Omental fat pad (tissue), 4 donors: Measurements from ENCODE around the gene KRT33A. TPM values are rescaled to one million over a fixed set of nuclear protein-coding genes. Genes with fewer than 3 reads are reported as not detected.
"Not testable (repeated sequence)": the region's sequence is repeated elsewhere in the genome, so short reads cannot be mapped to it uniquely, and the experiment has no call there.

ENCODE experiments used
- ATAC-seq: fragments of 150-250 bp; one replicate; pipeline ENCODE4 v1.9.1; 2016; ENCODE audit warnings: mild to moderate bottlenecking, moderate library complexity; ENCODE audit not compliant: low FRiP score
- DNase-seq: peaks from one replicate; pipeline ENCODE4 v3.0.0-alpha.2; 2019; ENCODE audit warnings: low spot score
- total RNA-seq, 4 donors: library from RNA; depleted of rRNA; stranded (reverse); fragments of >200 nt; gene quantifications; one replicate each; pipeline ENCODE4 v1.1.0, GENCODE V29; 2016
- TF ChIP-seq, protein P1 (sequence below), 3 donors: fragments of 450-650 bp; IDR thresholded peaks; one replicate each; pipeline ENCODE4 v1.5.1; 2016 to 2017; ENCODE audit warnings: antibody characterized with exemption in 3 of 3, mild to moderate bottlenecking in 3 of 3, moderate library complexity in 2 of 3

KRT33A gene
- total RNA-seq, 4 donors from 2014 or later: not detected

DNA sequence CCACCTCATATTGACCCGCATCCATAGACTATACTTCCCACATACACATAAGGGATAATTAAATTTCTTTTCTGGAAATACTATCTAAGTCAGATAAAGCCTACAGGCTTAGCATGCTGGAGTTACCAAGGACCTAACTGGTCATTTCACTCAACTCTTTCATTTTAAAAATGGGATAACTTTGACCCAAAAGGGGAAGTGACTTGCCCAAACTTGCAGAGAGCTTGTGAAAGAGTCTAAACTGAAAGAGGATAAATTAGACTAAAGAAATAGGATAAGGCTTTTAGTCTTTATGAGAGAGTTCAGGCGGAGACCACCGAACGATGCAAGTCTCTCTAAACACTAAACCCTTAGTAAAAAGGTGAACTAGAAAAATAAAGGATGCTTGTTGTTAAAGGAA is 3.9 kb upstream of the KRT33A start:
- DNase-seq (no peak), ATAC-seq (no peak)
- TF ChIP-seq, protein P1, sequence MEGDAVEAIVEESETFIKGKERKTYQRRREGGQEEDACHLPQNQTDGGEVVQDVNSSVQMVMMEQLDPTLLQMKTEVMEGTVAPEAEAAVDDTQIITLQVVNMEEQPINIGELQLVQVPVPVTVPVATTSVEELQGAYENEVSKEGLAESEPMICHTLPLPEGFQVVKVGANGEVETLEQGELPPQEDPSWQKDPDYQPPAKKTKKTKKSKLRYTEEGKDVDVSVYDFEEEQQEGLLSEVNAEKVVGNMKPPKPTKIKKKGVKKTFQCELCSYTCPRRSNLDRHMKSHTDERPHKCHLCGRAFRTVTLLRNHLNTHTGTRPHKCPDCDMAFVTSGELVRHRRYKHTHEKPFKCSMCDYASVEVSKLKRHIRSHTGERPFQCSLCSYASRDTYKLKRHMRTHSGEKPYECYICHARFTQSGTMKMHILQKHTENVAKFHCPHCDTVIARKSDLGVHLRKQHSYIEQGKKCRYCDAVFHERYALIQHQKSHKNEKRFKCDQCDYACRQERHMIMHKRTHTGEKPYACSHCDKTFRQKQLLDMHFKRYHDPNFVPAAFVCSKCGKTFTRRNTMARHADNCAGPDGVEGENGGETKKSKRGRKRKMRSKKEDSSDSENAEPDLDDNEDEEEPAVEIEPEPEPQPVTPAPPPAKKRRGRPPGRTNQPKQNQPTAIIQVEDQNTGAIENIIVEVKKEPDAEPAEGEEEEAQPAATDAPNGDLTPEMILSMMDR (IDR thresholded peaks at IDR 0.05): no peak

DNA sequence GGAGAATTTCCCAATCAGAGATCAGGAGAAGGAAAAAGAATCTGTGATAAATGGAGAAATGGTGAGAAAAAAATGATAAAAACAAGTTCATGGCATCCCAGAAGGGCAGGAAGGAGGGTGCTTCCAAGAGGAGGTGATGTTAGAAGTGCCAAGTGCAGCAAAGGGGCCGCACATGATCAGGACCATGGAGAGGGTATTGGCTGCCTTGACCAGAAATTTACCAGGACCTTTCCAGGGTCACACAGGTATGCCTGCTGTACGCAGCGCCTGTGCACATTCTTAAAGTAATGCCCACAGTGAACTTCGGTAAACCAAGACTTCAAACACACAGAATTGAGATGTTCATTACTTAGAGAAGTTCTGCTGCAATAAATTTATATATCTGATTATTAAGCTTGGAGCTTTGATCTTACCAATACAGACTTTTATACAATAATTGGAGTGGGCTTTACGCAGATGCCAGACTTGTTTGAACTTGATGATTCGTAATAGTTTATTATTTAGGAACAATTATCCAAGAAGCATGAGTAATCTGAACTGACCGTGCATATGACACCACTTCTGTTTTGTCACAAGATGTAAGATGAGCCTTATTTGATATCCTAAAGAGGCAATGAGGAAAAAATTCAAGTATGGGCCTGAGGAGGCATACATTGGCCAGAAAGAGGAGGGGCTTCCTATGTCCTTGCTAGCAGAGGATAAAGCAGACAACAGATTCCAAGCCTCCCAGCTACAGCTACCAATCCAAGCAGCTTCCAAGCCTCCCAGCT is 2.2 kb upstream of the KRT33A start:
- no peak for ATAC-seq
- TF ChIP-seq, protein P1 (IDR thresholded peaks at IDR 0.05): no peak
- no peak for DNase-seq

DNA sequence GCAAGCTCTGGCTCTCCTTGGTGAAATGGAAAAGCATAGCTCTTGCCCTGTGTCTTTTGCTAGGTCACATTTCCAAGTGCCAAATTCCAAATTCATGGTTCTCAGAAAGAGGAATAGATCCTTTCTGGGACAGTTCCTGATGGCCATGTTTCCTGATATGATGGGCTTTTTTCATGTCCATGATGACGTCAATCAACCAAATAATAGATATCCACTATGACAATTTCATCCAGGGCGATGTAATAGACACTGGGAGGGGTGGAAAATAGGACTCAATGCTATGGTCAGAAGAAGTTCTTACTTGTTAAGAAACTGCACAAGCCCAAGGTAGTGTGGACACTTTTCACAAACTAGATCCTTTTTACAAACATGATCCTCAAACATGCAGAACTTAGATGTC is 549 bp upstream of the KRT33A start:
- no peak for ATAC-seq

DNA sequence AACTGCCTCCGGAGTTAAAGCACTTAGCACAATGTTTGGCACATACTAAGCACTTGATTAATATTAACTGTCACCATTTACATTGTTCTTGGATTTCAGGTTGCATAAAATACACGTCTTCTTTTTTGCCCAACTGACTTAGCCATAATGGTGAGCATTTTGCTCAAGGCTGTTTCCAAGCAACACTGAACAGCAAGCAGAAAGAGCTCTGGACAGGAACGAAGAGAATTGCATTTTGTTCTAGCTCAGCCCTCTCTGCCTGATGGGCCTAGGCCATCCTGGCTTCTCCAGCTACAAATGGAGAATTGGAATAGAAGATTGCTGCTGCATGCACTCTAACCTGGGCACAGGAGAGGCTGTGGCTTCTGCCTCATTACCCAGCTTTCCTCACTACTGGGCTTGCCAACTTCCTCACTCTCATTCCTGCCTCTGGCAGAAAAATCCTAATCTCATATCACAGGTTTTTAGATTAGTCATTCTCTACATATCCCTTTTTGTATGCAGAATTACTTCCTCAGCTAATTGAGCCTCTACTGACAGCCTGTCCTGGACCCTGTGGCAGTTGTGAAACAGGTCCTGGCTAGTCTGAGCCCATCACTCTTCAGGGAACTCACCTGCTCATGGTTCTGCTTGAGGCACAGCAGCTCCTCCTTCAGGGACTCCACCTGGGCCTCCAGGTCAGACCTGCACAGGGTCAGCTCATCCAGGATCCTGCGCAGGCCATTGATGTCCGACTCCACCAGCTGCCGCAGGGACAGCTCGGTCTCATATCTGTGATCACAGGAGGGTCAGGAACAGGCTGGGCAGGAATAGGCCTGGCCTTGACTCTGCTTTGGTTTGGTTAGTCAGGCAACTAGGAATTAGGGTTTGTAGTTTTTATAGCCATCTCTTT is 2.5 kb downstream of the KRT33A start:
- TF ChIP-seq, protein P1 (IDR thresholded peaks at IDR 0.05): no peak
- no peak for ATAC-seq
- no peak for DNase-seq

More for the DNA sequence above, 549 bp upstream of the KRT33A start:
- no peak for DNase-seq
- TF ChIP-seq, protein P1 (IDR thresholded peaks at IDR 0.05): no peak

DNA sequence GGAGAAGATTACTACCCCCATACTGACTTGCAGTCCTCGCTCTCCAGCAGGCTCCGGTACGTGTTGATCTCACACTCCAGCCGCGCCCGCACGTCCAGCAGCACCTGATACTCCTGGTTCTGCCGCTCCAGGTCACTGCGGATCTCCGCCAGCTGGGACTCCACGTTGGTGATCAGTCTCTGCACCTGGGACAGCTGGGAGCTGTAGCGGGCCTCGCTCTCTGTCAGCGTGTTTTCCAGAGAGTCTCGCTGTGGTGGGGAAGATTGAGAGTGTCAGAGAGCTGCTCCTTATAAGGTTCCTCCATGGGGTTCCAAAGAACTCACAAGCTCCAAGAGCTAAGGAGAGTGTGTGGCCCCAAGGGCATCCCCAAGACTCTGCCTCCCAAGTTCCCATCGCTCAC is 4.2 kb downstream of the KRT33A start:
- ATAC-seq, DNase-seq: not testable (repeated sequence)

DNA sequence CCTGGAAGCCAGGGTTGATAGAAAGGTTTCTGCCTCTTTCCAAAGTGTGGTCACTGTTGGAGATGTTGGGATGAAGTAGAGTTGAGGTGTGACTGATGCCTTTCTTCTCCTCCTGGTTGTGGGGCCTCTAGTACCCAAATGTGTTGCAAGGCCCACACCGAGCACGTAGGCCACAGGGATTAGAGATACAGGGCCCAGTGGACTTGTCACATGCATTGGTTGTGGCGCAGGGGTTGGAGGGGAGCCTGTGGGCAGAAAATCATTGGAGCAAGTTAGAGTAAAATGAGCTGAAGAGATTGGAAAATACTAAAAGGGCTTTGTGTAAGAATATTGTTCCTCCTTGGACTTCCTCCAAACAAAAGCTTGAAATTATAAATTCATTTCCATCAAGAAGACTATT is 4.6 kb downstream of the KRT33A start:
- TF ChIP-seq, protein P1 (IDR thresholded peaks at IDR 0.05): no peak
- no peak for ATAC-seq
- DNase-seq: no peak

DNA sequence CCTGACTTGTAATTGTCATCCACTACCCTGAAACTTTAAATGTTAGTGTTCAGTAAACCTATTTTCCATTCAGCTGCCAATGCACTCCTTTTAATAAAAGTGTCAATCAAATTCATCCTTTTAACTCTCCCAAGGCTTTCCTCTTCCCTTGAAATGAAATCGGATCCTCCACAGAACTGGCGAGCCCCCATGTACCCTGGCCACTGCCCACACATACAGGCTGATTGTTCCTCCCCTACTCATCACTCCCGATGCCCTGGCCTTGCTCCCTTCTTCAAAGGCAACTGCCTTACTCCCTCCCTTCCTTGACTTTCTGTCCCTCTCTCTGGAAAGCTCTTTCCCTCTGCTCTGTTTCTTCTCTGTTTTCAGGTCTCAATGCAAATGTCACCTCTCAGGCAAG is 7.6 kb downstream of the KRT33A start:
- no peak for ATAC-seq
- TF ChIP-seq, protein P1 (IDR thresholded peaks at IDR 0.05): no peak
- DNase-seq: no peak
